ENCODE results near the gene TBC1D21. TPM values are rescaled to one million over a fixed set of nuclear protein-coding genes. Genes with fewer than 3 reads are reported as not detected.
A peak's percentile ranks its signal among the peaks of the same experiment; 100 is the strongest.

Gene TBC1D21
- total and polyA plus RNA-seq, 2 of the 4 experiments (the other 2 are of a cell fraction), result not detected

- Histone ChIP-seq H2AFZ (replicated peaks; ENCODE audit: low read length, poor library complexity) (no peak overlapping the region), H3K4me2 (ENCODE audit: low read depth, low read length) (no peak overlapping the region), H3K9ac (ENCODE audit: low read depth, low read length) (no peak overlapping the region), H4K5ac (ENCODE audit: low read depth, low read length) (no peak overlapping the region), H2BK5ac (ENCODE audit: low read depth, low read length, poor library complexity, severe bottlenecking) (no peak overlapping the region), H3K36me3 (ENCODE audit: control insufficient read depth, insufficient read depth, low read length) (peaks cover 8% of the 10 kb centered on the region), H4K20me1 (ENCODE audit: insufficient read depth, low read length) (no peaks in the 10 kb centered on the region; the same call in 1 of the 2 replicates), H3K9me1 (ENCODE audit: insufficient read depth, low read length) (peaks cover 18% of the 10 kb centered on the region), H3K23ac (ENCODE audit: low read depth, low read length) (no peak overlapping the region), H3K4ac (ENCODE audit: low read depth, low read length) (no peak overlapping the region), H4K91ac (ENCODE audit: insufficient read depth, low read depth, low read length) (no peak overlapping the region), H3K14ac (replicated peaks; ENCODE audit: low read depth, low read length) (no peak overlapping the region), H2BK15ac (ENCODE audit: low read depth, low read length) (no peak overlapping the region), H3K56ac (ENCODE audit: extremely low read depth, insufficient read depth, low read length) (no peak overlapping the region), H4K8ac (ENCODE audit: low read depth in 2 of 2, low read length in 2 of 2) (no peak overlapping the region), H3K79me1 (ENCODE audit: low read depth in 1 of 2, low read length in 2 of 2) (peaks cover 39 to 57% of the 10 kb centered on the region in 2 experiments), H2BK120ac (ENCODE audit: low read depth, low read length) (no peak overlapping the region), H3K4me1 (ENCODE audit: control insufficient read depth, insufficient read depth, low read length) (peaks cover 34% of the 10 kb centered on the region), H2AK9ac (replicated peaks; ENCODE audit: low read depth, low read length, poor library complexity) (no peak overlapping the region), H3K27me3 (ENCODE audit: control insufficient read depth, insufficient read depth, low read length) (no peaks in the 10 kb centered on the region), H2AK5ac (ENCODE audit: low read depth, low read length) (peak overlapping the region; percentile 45), H2BK20ac (ENCODE audit: low read depth, low read length) (no peak overlapping the region), H3K9me3 (ENCODE audit: control insufficient read depth, insufficient read depth, low read length) (peaks cover 5% of the 10 kb centered on the region), H3K27ac (ENCODE audit: insufficient read depth, low read length) (no peak overlapping the region), H3K18ac (ENCODE audit: low read depth, low read length) (no peak overlapping the region), H3K4me3 (ENCODE audit: insufficient read depth, low read depth, low read length) (no peak overlapping the region)
- CTCF ChIA-PET, result no interaction called here
- WGBS, 2 experiments (ENCODE audit: extremely low coverage in 2 of 2, insufficient read length in 1 of 2), result no CpG with 5 or more reads among the region's 6 CpGs
- no TSS peak for BruUV-seq (replicated peaks)
- ATAC-seq (ENCODE audit: low read depth) (no peak), DNase-seq (no peak)
- TF ChIP-seq RCOR1 (IDR thresholded peaks at IDR 0.05; ENCODE audit: insufficient replicate concordance, low read length), result no peak
- TF ChIP-seq RFX5 (IDR thresholded peaks at IDR 0.05; ENCODE audit: low read depth, low read length), result no peak
- TF ChIP-seq, protein P1, sequence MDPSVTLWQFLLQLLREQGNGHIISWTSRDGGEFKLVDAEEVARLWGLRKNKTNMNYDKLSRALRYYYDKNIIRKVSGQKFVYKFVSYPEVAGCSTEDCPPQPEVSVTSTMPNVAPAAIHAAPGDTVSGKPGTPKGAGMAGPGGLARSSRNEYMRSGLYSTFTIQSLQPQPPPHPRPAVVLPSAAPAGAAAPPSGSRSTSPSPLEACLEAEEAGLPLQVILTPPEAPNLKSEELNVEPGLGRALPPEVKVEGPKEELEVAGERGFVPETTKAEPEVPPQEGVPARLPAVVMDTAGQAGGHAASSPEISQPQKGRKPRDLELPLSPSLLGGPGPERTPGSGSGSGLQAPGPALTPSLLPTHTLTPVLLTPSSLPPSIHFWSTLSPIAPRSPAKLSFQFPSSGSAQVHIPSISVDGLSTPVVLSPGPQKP (IDR thresholded peaks at IDR 0.05; ENCODE audit: borderline replicate concordance, low read depth, low read length), result no peak
- intact Hi-C loops (cut with micrococcal nuclease) (no loop called here), dilution Hi-C loops (cut with HindIII; ENCODE audit: low sequenced_read_pairs, unreplicated experiment) (no loop called here), in situ Hi-C loops (cut with MboI; ENCODE audit: low sequenced_read_pairs) (no loop called here)
- POLR2A ChIA-PET (ENCODE audit: unreplicated experiment), result no interaction called here
Observed at GRCh38 chr15:73919706-73920105, 46.3 kb downstream of the TBC1D21 start.

Measured in IMR-90 (cell line).